Adrenal gland (tissue), 5 donors: Measurements from ENCODE around the gene CCDC38.

Experiments
- POLR2A ChIP-seq, 2 donors: fragments of 450-650 bp; IDR thresholded peaks; one replicate each; pipeline ENCODE4 v1.6.1; 2017; ENCODE audit warnings: antibody characterized with exemption in 2 of 2, mild to moderate bottlenecking in 2 of 2, moderate library complexity in 1 of 2
- TF ChIP-seq, protein P1 (sequence below), 6 experiments: fragments of 450-650 bp in 4 of 6; fragments of 200-600 bp in 2 of 6; sonication (generic) in 1 of 6; IDR thresholded peaks; 1 replicate in 5 of 6; 2 replicates in 1 of 6; pipeline versions ENCODE4 v1.5.1 to v1.8.0; 2016 to 2021; ENCODE audit warnings: antibody characterized with exemption in 6 of 6, mild to moderate bottlenecking in 2 of 6, moderate library complexity in 1 of 6
- donor health status: DM: no; HTN: no; CAD: no.

- TF ChIP-seq, protein P1, sequence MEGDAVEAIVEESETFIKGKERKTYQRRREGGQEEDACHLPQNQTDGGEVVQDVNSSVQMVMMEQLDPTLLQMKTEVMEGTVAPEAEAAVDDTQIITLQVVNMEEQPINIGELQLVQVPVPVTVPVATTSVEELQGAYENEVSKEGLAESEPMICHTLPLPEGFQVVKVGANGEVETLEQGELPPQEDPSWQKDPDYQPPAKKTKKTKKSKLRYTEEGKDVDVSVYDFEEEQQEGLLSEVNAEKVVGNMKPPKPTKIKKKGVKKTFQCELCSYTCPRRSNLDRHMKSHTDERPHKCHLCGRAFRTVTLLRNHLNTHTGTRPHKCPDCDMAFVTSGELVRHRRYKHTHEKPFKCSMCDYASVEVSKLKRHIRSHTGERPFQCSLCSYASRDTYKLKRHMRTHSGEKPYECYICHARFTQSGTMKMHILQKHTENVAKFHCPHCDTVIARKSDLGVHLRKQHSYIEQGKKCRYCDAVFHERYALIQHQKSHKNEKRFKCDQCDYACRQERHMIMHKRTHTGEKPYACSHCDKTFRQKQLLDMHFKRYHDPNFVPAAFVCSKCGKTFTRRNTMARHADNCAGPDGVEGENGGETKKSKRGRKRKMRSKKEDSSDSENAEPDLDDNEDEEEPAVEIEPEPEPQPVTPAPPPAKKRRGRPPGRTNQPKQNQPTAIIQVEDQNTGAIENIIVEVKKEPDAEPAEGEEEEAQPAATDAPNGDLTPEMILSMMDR (IDR thresholded peaks at IDR 0.05), result no peak
- TF ChIP-seq POLR2A (IDR thresholded peaks at IDR 0.05), result no peak
These were observed 38.0 kb upstream of the CCDC38 start for GRCh38 chr12:95980437-95980836.
